LNCaP clone FGC (cell line): Measurements from ENCODE around the gene TMEM187.

ENCODE experiments used
- DNase-seq: peaks from one replicate; pipeline ENCODE4 v3.0.0-alpha.2; 2011; ENCODE audit warnings: low read depth
- H3K4me3 ChIP-seq: 2 replicates; pipeline ENCODE4 v1.5.1; 2011; ENCODE audit warnings: mild to moderate bottlenecking, low read depth, low read length, control low read depth
- TF ChIP-seq, protein P1 (sequence below): IDR thresholded peaks from 2 replicates; pipeline ENCODE4 v1.5.1; 2012; ENCODE audit warnings: mild to moderate bottlenecking; ENCODE audit not compliant: control insufficient read depth, insufficient read depth; ENCODE audit errors: extremely low read depth

Gene TMEM187

DNA sequence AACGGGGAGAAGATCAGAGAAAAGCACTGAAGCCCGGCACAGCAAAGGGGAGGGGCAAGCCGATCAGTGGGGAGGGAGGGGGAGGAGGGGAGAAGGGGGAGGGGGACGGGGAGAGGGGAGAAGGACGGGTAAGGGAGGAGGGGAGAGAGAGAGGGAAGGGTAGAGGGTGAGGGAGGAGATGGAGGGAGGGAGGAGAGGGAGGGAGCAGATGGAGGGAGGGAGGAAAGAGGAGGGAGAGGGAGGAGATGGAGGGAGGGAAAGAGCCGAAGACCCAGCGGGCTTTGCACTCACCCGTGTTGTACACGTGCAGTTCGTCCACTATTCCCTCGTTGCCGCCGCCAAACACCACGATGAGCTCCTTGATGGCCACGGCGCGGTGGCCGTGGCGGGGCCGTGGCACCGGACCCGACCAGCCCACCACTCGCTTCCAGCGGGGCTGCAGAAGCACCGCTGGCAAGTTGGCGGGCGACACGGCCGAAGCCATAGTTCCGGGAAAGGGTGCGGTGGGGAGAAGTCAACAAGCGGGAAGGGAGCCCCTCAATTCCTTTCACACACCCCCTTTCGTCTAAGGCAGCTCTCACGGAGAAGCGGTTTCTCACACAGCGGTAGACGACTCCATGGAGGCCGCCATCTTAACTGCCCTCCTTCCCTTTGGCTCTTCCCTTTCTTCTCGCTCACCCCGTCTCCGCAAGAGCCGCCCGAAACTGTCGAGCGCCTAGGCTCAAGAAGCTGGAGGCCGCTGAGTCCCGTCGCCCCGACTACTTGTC lies 2.0 kb upstream of the TMEM187 start:
- no peak for DNase-seq
- peak overlapping the region; percentile 69 for H3K4me3 ChIP-seq
- TF ChIP-seq, protein P1, sequence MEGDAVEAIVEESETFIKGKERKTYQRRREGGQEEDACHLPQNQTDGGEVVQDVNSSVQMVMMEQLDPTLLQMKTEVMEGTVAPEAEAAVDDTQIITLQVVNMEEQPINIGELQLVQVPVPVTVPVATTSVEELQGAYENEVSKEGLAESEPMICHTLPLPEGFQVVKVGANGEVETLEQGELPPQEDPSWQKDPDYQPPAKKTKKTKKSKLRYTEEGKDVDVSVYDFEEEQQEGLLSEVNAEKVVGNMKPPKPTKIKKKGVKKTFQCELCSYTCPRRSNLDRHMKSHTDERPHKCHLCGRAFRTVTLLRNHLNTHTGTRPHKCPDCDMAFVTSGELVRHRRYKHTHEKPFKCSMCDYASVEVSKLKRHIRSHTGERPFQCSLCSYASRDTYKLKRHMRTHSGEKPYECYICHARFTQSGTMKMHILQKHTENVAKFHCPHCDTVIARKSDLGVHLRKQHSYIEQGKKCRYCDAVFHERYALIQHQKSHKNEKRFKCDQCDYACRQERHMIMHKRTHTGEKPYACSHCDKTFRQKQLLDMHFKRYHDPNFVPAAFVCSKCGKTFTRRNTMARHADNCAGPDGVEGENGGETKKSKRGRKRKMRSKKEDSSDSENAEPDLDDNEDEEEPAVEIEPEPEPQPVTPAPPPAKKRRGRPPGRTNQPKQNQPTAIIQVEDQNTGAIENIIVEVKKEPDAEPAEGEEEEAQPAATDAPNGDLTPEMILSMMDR: no peak

DNA sequence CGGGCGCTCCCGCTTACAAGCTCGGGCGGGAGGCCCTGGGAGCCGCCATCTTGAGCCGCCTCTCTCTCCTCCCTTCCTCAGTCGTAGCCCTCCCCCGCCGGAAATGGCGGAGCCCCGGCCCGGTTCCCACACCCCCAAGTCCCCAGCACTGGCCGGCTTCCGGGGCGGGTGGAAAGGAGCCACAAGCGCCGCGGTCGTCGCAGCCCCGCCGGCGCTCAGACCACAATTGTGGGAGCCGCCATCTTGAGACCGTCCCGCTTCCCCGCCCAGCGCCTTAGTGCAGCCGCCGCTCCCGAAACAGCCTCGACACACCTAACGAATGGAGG lies 1.5 kb upstream of the TMEM187 start:
- H3K4me3 ChIP-seq: peak overlapping the region; percentile 69
- TF ChIP-seq, protein P1: no peak
- DNase-seq: no peak

DNA sequence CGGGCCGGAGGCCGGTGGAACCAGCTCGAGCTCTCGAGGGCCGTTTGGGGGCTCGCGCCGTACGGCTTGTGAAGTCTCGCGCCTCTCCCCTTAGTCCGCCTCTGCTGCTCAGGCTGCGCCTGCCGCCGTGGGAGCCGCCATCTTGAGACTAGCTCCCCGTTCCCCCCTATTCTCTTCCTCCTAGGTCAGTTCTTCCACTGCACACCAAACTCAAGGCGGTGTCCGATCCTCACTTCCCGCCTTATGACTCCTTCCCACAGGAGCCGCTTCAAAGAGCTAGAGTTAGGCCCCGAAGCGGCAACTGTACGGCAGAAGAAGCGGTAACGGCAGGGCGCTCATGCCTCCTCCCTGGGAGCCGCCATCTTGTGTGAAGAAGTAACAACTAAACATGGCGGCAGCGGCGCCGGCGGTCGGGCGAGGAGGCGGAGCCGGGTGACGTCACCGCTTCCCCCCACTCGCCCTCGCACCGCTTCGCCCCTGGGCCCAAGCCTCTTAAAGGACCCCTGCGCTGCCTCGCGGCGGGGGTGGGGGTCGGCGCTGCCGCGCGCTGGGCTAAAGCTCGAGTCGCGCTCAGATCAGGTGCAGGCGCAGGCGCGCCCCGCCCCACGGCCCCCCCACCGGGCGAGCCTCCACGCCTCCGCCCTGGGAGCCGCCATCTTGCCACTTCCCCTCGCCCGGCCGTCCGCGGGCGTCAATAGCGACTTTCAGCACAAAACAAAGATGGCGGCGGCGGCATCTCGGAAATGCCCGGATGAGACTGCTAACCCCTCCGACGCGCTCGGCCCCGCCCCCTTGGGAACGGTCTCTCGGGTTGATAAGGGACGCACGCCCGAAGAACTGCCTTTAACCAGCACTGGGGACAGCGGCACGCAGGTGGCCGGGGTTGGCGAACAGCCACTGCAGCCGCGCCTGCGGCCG lies 845 bp upstream of the TMEM187 start, which contains the start of gene HCFC1:
Gene HCFC1 (minus strand): TSS at position 369 of the 918 bp plus-strand sequence. CDS start 978 bp downstream, outside the sequence.
- peak within 1 kb of the TSS; percentile 69 for H3K4me3 ChIP-seq
- DNase-seq: no peak
- TF ChIP-seq, protein P1: no peak

DNA sequence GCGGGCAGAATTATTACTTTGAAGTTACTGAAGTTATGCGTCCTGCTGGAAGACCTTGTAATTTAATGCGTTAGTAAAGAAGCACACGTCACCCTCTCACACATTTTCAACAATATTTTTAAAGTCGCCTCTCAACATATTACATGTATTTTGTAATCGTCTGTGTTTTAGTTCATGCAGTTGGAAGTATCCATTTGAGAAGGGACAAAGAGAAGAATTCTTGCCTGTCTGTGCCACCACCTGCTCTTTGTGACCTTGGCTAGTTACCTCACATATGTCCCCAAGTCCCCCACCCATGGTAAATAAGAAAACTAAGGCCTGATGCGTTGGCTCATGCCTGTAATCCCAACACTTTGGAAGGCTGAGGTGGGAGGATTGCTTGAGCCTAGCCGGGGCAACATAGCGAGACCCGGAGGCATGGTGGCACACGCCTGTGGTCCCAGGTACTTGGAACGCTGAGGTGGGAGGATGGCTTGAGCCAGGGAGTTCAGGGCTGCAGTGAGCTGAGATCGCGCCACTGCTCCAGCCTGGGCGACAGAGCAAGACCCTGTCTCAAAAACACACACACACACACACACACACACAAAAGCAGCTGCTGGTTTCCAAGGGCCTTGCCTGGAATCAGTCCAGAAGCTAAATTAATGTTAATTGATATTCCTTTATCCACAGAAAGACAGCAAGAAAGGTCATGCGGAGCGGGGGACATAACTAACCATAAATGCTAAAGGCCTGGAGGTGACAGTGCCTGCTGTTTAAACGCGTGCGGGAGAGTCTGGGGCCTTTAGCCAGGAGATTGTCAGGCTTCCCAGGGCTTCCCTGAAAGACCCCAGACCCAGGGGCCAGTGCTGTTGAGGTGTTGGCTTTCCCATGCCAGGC lies 811 bp downstream of the TMEM187 start:
- H3K4me3 ChIP-seq: peak overlapping the region; percentile 57
- no peak for DNase-seq
- TF ChIP-seq, protein P1: no peak

DNA sequence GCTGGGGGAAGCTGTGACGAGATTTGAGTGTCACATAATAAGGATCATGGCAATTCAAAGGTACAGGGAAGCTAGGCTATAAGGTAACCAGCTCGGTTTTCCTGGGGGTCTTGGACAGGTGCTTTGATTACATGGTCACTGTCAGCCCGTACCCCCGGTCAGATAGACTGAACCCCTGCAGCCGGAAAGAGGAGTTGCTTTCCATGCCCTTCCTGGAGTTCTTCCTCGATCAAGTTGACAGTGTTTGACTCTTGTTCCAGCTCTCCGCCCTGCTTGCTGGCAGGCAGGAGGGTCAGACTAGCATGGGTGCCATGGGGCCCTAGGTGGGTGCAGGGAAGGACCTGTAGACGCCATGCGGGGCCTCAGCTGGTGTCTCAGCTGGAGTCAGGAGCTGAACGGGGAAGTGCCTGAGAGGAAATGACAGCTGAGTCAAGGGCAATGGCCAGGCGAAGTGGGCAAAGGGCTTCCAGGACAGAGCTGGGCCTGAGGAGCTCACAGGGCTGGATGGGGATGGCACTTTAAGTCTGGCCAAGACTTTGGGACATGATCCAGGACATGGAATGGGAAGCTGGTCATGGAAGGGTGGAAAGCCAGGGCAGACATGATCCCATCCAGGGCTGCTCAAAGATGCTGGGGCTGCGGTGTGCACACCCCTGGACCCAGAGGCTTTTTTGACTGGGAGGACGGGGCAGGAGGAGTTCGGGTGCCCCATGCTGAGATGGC lies 1.6 kb downstream of the TMEM187 start:
- no peak for DNase-seq
- TF ChIP-seq, protein P1: no peak
- H3K4me3 ChIP-seq: peak overlapping the region; percentile 57
